Nephron progenitor cell (in vitro differentiated cells): ENCODE measurements around the gene CORT.

Experiments
- DNase-seq: peaks from one replicate; pipeline ENCODE4 v3.0.0; 2021
- H3K27ac Mint-ChIP-seq: 2 replicates; pipeline ENCODE4 v1.8.0; 2021; ENCODE audit warnings: mild to moderate bottlenecking, moderate library complexity, mixed read lengths
- H3K27me3 Mint-ChIP-seq: 2 replicates; pipeline ENCODE4 v1.8.0; 2021; ENCODE audit warnings: mild to moderate bottlenecking, low read depth, mixed read lengths; ENCODE audit not compliant: poor library complexity
- H3K36me3 Mint-ChIP-seq: 2 replicates; pipeline ENCODE4 v1.8.0; 2021; ENCODE audit warnings: low read depth, mixed read lengths
- H3K4me1 Mint-ChIP-seq: 2 replicates; pipeline ENCODE4 v1.8.0; 2021; ENCODE audit warnings: mixed read lengths
- H3K4me3 Mint-ChIP-seq: 2 replicates; pipeline ENCODE4 v1.8.0; 2021; ENCODE audit warnings: mild to moderate bottlenecking, moderate library complexity, mixed read lengths
- H3K9me3 Mint-ChIP-seq: 2 replicates; pipeline ENCODE4 v1.8.0; 2021; ENCODE audit warnings: mild to moderate bottlenecking, moderate library complexity, mixed read lengths
- CTCF ChIP-seq: fragments of 200-600 bp; sonication (generic); IDR thresholded peaks from 2 replicates; pipeline ENCODE4 v1.5.0; 2021; ENCODE audit warnings: antibody characterized with exemption

CORT gene

GRCh38 chr1:10429868-10430215, 20.0 kb upstream of the CORT start:
- no peak for DNase-seq
- Mint-ChIP-seq H3K36me3 (peaks cover 6% of the 10 kb centered on the region), H3K27ac (peak overlapping the region; percentile 48), H3K4me1 (peaks cover 55% of the 10 kb centered on the region), H3K4me3 (peak overlapping the region; percentile 89), H3K9me3 (no peaks in the 10 kb centered on the region), H3K27me3 (no peaks in the 10 kb centered on the region)
- no peak for TF ChIP-seq CTCF

DNA sequence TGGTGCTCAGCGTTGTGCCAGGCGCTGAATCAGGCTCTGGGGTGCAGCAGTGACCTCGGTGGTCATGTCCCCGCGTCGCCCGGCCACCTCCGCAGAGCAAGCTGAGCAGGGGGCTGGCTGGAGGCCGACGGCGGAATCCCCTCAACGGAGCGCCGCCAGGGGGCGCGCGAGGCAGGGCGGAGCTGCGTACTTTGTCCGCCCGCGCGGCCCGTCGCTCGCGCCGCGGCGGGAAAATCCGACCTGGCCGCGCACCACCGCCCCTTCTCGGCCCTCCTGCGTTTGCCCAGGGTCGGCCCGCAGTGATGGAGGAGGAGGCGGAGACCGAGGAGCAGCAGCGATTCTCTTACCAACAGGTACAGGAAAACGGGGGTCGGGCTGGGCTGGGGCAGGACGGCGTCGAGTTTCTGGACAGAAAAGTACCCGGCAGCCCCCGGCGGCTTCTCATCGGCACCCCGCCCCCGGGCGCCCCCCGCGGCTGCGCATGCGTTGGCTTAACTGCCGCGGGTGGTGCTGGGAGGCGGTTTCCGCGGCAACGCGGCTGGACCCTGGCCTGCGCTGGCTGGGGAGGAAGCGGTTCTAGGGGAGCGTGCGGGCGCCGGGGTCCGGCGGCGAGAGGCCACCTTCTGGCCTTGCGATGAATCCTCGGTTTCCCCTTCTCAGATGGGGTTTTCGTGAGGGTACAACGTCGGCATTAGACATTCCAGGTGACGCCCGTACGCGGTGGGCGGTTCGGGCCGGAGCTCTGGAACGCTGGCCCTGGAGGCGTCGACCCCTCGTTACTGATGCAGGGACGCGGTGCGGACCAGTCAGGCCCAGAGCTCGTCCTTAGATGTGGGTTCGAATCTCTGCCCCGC, 19.4 kb upstream of the CORT start, which contains the start of gene CENPS:
TSS of gene CENPS (plus strand) at position 218 of the 854 bp plus-strand sequence. CDS start at position 303, 85 bp downstream.
- H3K36me3 Mint-ChIP-seq, result peaks cover 5% of the 10 kb centered on the region
- H3K27me3 Mint-ChIP-seq, result no peaks in the 10 kb centered on the region
- peak within 1 kb of the TSS; percentile 96 for H3K27ac Mint-ChIP-seq
- H3K4me3 Mint-ChIP-seq, result peak within 1 kb of the TSS; percentile 89
- TF ChIP-seq CTCF, result peak; percentile 96
- H3K9me3 Mint-ChIP-seq, result no peaks in the 10 kb centered on the region
- peak; percentile 96 for DNase-seq
- H3K4me1 Mint-ChIP-seq, result peaks cover 54% of the 10 kb centered on the region

DNA sequence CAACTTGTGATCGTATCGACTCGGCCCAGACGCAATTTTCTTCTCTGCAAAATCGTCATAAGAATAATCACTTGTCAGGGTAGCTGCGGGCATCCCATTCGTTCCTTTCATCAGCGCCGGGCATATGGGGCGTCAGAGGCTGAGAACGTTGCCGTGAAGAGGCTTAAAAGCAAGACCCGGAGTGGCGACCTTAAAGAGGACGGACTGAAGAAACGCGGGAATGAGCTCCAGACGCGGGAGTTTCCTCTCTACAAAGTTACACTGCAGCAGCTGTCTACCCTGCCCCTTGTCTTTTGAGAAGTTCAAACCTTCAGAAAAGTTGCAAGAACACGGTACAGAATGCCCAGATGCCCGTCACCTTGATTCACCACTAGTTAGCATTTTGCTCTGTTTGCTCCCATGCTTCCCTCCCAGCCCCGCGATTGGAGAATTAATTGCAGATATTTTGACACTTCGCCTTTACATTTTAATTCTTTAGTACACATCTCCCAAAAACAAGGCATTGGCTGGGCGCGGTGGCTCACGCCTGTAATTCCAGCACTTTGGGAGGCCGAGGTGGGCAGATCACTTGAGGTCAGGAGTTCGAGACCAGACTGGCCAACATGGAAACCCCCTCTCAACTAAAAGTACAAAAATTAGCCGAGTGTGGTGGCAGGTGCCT, 18.6 kb upstream of the CORT start:
- H3K36me3 Mint-ChIP-seq, result no peaks in the 10 kb centered on the region
- TF ChIP-seq CTCF, result no peak
- peaks cover 48% of the 10 kb centered on the region for H3K4me1 Mint-ChIP-seq
- H3K4me3 Mint-ChIP-seq, result peak overlapping the region; percentile 89
- no peaks in the 10 kb centered on the region for H3K27me3 Mint-ChIP-seq
- no peak for DNase-seq
- H3K9me3 Mint-ChIP-seq, result no peaks in the 10 kb centered on the region
- peak overlapping the region; percentile 77 for H3K27ac Mint-ChIP-seq

GRCh38 chr1:10432910-10433700, 16.7 kb upstream of the CORT start:
- H3K4me3 Mint-ChIP-seq, result peak overlapping the region; percentile 50
- H3K36me3 Mint-ChIP-seq, result no peaks in the 10 kb centered on the region
- H3K27me3 Mint-ChIP-seq, result no peaks in the 10 kb centered on the region
- no peak overlapping the region for H3K27ac Mint-ChIP-seq
- TF ChIP-seq CTCF, result no peak
- no peak for DNase-seq
- peaks cover 50% of the 10 kb centered on the region for H3K4me1 Mint-ChIP-seq
- no peaks in the 10 kb centered on the region for H3K9me3 Mint-ChIP-seq

- H3K36me3 Mint-ChIP-seq, result no peaks in the 10 kb centered on the region
- no peak overlapping the region for H3K27ac Mint-ChIP-seq
- peaks cover 50% of the 10 kb centered on the region for H3K4me1 Mint-ChIP-seq
- no peak overlapping the region for H3K4me3 Mint-ChIP-seq
- H3K27me3 Mint-ChIP-seq, result no peaks in the 10 kb centered on the region
- no peak for TF ChIP-seq CTCF
- no peaks in the 10 kb centered on the region for H3K9me3 Mint-ChIP-seq
- no peak for DNase-seq
Measured at GRCh38 chr1:10433790-10434189, 16.0 kb upstream of the CORT start.
